HG03060 (cell line): ENCODE measurements around the gene DMBT1.

Source experiments
- ATAC-seq: cut with Tn5 transposase; IDR thresholded peaks from one replicate; pipeline ENCODE4 v1.9.1; 2021; ENCODE audit warnings: low read depth, moderate number of reproducible peaks; ENCODE audit not compliant: unreplicated experiment

The DMBT1 gene

DNA sequence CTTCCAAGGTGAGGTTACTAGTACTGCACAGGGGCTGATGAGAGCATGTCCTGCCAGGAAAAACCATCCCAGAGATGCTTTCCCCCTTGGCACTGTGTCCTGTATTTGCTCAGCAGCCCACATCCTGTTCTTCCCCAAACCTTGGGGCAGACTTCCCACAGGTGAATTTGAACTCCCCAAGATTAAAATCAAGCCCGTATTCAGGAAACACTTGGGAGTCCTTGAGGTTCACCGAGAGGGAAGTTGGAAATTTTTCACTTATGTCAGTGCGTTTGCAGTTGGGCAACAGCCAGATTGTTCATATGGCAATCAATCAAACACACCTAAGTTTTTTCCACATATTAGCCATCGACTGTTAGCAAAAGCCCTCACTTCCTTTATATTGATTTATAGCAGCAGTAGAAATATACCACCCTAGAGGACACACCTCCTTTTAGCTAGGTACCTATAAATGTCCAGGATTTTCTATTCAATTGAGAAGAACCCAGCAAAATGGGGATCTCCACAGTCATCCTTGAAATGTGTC lies at the start of gene DMBT1:
Gene DMBT1 (plus strand): TSS at position 476 of the 526 bp plus-strand sequence. CDS start 17 bp downstream, at position 493.
- ATAC-seq = no peak

GRCh38 chr10:122513053-122513452 lies 47.5 kb upstream of the DMBT1 start:
- ATAC-seq = no peak

DNA sequence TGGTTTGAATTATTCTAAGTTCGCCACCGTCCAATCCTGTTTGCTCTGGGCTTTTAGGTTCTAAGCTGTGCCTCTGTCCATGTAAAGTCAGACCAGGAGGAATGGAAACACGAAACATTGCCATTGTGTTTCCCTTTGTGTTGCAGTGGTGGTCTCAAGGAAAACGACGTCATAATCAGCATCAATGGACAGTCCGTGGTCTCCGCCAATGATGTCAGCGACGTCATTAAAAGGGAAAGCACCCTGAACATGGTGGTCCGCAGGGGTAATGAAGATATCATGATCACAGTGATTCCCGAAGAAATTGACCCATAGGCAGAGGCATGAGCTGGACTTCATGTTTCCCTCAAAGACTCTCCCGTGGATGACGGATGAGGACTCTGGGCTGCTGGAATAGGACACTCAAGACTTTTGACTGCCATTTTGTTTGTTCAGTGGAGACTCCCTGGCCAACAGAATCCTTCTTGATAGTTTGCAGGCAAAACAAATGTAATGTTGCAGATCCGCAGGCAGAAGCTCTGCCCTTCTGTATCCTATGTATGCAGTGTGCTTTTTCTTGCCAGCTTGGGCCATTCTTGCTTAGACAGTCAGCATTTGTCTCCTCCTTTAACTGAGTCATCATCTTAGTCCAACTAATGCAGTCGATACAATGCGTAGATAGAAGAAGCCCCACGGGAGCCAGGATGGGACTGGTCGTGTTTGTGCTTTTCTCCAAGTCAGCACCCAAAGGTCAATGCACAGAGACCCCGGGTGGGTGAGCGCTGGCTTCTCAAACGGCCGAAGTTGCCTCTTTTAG lies 46.3 kb upstream of the DMBT1 start:
- ATAC-seq = no peak

- no peak for ATAC-seq
Measured at GRCh38 chr10:122515022-122515424, 45.5 kb upstream of the DMBT1 start.

DNA sequence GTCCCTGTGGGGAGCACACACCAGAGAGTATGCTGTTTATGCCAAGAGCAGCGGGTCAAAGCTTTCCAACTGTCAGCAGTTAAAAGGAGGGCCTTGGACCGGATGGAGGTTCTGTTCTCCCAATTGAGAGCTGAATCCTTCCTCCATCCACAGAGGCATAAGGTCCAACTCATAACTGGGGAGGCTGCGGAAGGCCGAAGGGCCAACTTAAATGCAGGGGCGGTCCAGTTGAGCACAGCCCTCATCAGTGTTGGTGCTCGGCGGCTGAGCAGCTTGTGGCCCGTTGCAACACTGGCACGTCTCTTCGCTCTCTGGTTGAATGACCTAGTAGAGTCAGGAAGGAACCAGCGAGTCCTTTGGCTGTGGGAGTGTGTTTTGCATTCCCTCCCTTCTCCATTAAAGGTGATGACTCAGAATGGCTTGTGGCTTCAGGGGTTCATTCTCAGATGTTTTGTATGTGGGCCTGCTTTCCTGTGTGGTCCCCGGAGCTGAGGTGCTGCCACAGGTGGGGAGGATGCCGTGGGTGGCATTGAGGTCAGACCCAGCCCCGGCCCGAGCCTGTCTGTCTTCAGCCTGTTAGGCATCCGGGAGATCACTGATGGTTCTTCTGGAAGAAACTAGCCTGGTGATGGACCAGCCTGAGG lies 44.8 kb upstream of the DMBT1 start:
- no peak for ATAC-seq

DNA sequence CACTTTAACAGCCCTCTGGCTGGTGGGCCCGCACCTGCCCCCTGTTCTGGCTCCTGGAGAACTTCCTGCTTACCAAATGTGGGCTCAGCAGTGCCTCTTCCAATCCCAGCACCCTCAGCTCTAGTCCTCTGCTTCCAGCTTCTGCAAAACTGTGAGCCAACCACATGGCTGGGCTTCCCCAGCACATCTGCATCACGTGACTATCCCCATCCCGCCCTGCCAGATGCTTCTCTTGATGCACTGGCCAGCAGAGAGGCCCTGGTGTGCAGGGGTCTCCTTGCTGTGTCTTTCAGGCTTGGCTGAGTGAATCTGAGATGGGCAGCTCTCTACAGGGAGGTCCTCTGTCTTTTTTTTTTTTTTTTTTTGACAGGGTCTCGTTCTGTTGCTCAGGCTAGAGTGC lies 43.8 kb upstream of the DMBT1 start:
- no peak for ATAC-seq

DNA sequence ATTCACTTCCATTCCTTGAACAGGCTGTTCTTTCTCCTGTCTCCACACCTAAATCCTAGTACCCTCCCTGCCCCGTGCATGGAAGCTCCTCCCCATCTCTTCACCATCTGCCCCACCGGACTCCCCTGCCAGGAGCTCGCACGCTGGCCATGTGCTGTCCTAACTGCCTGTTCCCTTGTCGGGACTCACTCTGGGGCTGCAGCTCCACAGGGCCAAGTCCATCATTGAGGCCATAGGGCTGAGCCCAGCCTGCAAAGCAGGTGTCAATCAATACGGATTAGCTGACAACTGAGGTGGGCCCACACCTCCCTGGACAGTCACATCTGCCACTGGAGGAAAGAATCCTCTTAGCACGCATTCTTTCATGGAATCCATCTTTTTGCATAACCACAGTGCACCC lies 41.4 kb upstream of the DMBT1 start:
- ATAC-seq = no peak

DNA sequence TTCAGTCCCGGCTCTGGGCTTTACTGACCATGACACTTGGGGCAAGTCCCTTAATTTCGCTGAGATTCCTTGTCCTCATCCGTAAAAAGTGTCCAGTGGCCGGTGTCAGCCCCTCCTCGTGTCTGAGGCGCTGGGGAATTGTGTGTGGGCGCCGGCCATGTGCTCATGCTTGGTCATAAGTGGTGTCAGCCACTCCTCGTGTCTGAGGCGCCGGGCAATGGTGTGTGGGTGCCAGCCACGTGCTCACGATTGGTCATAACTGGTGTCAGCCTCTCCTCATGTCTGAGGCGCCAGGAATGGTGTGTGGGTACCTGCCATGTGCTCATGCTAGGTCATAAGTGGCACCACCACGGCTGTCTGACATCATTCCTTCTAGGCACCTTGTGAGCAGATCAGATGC lies 40.7 kb upstream of the DMBT1 start:
- no peak for ATAC-seq

DNA sequence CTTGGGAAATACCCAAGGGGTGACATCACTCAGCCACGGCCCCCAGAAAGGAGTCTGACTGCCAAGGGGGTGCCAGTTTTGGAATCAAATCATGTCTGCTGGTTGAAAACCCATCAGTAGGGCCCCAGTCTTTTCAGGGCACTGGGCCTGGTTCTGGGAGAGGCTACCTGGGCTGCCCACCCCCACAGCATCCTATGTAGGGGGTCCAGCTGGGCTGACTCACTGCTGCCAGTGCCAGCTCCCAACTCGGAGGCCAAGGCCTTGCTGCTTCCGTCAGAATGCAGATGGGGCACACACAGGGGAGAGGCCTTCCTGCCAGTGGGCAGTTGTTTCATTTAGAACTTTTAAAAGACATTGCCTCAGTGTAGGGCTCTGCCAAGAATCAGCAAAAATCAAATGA lies 39.5 kb upstream of the DMBT1 start:
- no peak for ATAC-seq

- ATAC-seq = no peak
Measured at GRCh38 chr10:122524811-122525210, 35.7 kb upstream of the DMBT1 start.

DNA sequence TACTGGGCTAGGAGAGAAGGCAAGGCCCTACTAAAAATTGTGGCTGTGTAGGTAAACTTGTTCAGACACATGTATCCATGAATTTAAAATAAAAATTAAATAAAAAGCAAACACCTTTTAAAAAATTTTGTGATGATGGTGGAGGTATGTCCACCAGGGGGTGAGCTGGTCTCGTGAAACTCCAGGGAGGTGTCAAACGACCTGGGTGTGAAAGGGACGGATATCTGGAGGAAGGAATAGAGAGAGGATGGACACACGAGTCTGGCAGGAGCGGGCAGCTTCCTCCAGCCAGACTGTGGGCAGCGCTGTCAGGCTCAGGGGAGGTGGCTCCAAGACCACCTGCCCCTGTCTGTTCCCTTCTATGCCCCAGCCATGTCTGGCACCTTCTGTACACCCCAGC lies 34.8 kb upstream of the DMBT1 start:
- no peak for ATAC-seq

DNA sequence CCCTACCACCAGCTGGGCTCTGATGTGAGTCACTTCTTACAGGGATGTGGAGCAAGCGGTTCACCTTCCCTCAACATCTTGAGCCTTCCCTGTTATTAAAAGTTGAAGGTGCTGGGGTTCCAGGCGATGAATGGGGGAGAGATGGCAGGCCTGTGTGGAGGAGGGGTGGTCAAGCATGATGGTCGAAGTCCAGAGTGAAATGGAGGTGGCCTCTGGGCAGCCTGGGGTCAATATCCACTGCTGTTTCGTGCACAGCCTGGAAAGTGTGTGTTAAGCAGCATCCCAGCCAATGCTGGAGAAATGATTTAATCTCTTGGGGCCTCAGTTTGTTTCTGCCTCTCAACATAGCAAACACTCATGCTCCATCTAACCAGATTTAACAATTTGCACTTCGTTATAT lies 33.7 kb upstream of the DMBT1 start:
- no peak for ATAC-seq

DNA sequence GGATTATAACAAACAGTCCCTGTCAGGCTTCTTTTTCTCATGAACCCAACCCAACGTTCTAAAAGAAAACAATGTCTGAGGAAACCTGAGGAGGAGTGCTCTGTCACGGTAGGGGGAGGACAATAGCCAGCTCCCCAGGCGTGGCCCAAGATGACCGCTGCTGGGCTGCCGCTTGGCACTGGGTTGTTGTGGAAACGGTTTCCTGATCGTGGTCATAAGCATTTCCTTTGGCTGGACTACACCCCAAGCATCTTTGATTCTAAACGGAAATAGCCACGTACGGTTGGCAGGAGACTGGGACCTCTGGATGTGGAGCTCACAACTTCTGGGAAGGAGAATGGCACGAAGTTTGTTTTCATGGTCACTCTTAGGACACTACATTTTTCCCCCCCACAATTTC lies 30.4 kb upstream of the DMBT1 start:
- no peak for ATAC-seq

DNA sequence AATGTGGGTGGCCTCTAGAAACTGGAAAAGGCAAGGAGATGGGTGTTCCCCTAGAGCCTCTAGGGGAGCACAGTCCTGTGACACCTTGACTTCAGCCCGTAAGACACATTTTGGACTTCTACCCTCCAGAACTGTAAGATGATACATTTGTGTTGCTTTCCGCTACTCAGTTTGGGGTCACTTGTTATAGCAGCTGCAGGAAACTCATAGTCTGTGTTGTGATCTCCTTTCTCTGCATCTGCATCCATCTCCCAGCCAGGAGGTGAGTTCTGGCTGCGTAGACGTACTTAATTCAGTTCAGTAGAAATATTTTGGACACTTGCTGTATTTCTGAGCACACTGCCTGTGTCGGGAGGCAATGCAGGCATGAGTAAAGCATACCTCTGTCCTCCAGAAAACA lies 29.3 kb upstream of the DMBT1 start:
- ATAC-seq = no peak

DNA sequence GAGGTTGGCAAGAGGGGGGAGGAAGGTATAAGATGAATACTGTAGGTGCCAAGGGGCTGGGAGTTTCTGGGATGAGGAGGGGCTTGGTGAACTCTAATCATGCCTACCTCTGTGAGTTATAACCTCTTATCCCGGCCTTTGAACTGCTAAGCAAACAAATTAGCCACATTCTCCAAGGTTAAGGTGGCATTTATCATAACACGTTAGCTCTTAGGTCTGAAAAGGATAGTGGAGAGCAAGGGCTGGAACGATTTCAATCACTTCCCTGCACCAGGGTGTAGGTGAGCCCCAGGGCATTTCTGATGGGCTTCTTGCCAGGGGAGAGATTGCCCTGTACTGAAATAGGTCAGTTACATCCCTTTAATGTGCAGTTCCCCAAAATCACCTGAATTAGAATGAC lies 28.6 kb upstream of the DMBT1 start:
- no peak for ATAC-seq

DNA sequence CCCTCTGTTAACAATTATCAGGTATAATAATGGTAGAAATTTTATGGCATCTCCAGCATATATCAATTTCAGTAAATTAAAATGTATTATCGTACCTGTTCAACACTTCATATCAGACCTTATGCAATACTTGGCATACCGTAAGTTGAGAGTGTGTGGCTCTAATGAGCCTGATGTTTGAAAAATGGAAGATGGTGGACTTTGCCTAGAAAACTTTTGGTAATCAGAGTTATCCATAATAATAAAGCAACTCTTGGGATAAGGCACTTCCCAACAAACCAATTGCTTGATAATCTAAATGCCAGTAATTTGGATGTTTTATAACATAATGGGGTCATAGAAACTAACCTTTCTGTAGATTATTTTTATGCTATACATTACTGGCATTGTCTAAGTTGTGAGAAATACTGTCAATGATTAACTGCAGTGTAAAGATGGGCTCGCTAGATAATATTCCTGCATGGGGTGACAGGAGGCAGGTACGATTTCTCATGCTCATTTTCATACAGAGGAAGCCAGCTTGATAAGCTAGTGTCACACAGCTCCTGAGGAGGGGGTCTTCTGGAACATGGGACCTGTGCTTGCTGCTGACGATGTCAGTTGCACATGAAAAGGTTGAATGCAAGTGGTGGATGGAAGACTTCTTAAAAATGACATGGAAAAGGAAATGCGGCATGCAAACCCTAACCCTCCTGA lies 27.8 kb upstream of the DMBT1 start:
- ATAC-seq = no peak

DNA sequence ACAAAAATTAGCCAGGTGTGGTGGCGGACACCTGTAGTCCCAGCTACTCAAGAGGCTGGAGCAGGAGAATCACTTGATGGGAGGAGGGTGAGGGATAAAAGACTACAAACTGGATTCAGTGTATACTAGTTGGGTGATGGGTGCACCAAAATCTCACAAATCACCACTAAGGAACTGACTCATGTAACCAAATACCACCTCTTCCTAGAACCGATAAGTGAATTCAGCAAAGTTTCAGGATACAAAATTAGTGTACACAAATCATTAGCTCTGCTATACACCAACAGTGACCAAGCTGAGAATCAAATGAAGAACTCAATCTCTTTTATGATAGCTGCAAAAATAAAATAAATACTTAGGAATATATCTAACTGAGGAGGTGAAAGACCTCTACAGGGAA lies 23.0 kb upstream of the DMBT1 start:
- no peak for ATAC-seq

DNA sequence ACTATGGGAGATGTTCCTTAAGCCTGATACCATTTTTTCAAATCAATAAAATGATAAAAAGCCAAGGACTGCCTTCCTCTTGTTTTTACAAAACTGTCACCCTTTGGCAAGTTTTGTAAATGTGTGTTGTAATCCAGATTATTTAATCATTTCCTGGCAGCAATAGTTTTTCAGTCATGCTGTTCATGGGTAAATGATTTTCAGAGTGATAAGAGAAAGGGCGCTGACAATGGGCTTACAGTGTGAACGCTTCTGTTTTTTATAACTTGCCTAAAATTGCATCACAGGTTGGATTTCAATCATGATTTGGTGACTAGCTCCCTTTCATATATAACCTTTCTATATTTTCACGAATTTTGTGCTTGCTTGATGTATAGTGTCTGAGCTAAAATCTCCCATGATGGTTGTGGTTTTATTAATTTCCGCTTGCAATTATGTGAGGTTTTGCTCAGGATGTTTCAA lies 19.0 kb upstream of the DMBT1 start:
- ATAC-seq = no peak

- no peak for ATAC-seq
Measured at GRCh38 chr10:122543676-122544445, 16.7 kb upstream of the DMBT1 start.

GRCh38 chr10:122544493-122544892 lies 16.1 kb upstream of the DMBT1 start:
- no peak for ATAC-seq

GRCh38 chr10:122546242-122546641 lies 14.3 kb upstream of the DMBT1 start:
- ATAC-seq = no peak
